Measurements from ENCODE around the gene CCDC43. TPM values are rescaled to one million over a fixed set of nuclear protein-coding genes. Genes with fewer than 3 reads are reported as not detected.
"Not testable (repeated sequence)": the region's sequence is repeated elsewhere in the genome, so short reads cannot be mapped to it uniquely, and the experiment has no call there.

CCDC43 gene
- total RNA-seq: 42.2 TPM

GRCh38 chr17:44689477-44690217, at the start of gene CCDC43:
CCDC43 (minus strand) TSS chr17:44689776; CDS start chr17:44689753, 23 bp downstream.
- DNase-seq: peak; percentile 96

GRCh38 chr17:44738214-44738906, 48.8 kb upstream of the CCDC43 start:
- no peak for DNase-seq

GRCh38 chr17:44736551-44737240, 47.1 kb upstream of the CCDC43 start:
- no peak for DNase-seq

- DNase-seq: no peak
These were observed 44.7 kb upstream of the CCDC43 start for GRCh38 chr17:44734272-44734671.

GRCh38 chr17:44733753-44734152, 44.2 kb upstream of the CCDC43 start:
- peak; percentile 15 for DNase-seq

GRCh38 chr17:44726121-44726520, 36.5 kb upstream of the CCDC43 start:
- DNase-seq: not testable (repeated sequence)

GRCh38 chr17:44722254-44722653, 32.7 kb upstream of the CCDC43 start:
- no peak for DNase-seq

GRCh38 chr17:44719444-44719843, 29.9 kb upstream of the CCDC43 start:
- DNase-seq: no peak

GRCh38 chr17:44708401-44709263, 19.1 kb upstream of the CCDC43 start, which contains the start of gene DBF4B:
DBF4B (plus strand) TSS chr17:44708665; CDS start chr17:44708821, 156 bp downstream.
- peak; percentile 97 for DNase-seq

GRCh38 chr17:44707755-44708400, 18.3 kb upstream of the CCDC43 start:
- no peak for DNase-seq

GRCh38 chr17:44700288-44700687, 10.7 kb upstream of the CCDC43 start:
- DNase-seq: not testable (repeated sequence)

- DNase-seq: no peak
These were observed 4.0 kb upstream of the CCDC43 start for GRCh38 chr17:44693609-44694008.

- peak; percentile 40 for DNase-seq
These were observed 1.2 kb upstream of the CCDC43 start for GRCh38 chr17:44690746-44691306.

GRCh38 chr17:44688675-44689476, 700 bp downstream of the CCDC43 start:
- DNase-seq: no peak

- DNase-seq: no peak
These were observed 1.4 kb downstream of the CCDC43 start for GRCh38 chr17:44688200-44688599.

GRCh38 chr17:44687756-44688155, 1.8 kb downstream of the CCDC43 start:
- peak; percentile 90 for DNase-seq

- DNase-seq: not testable (repeated sequence)
These were observed 6.3 kb downstream of the CCDC43 start for GRCh38 chr17:44683303-44683702.

- no peak for DNase-seq
These were observed 12.4 kb downstream of the CCDC43 start for GRCh38 chr17:44677136-44677535.

- DNase-seq: no peak
These were observed 15.7 kb downstream of the CCDC43 start for GRCh38 chr17:44673893-44674292.

GRCh38 chr17:44672479-44673093, 17.0 kb downstream of the CCDC43 start:
- peak; percentile 42 for DNase-seq
